Activated CD4-positive, alpha-beta T cell treated with anti-CD3 and anti-CD28 coated beads, Interleukin-2, amount 10 ng/mL, durations not matched to agents 7 days and 5 days (primary cell): ENCODE data around the gene OR2H1. TPM values are rescaled to one million over a fixed set of nuclear protein-coding genes. Genes with fewer than 3 reads are reported as not detected.
A peak's percentile ranks its signal among the peaks of the same experiment; 100 is the strongest.

Experiments
- CTCF ChIA-PET: fragments of 350-600 bp; sonication (Branson Sonifier 250); formaldehyde crosslinking; loops from one replicate; lab custom pipeline; 2021; ENCODE audit warnings: antibody characterized with exemption; lab: Charles Lee
- POLR2A ChIA-PET: fragments of 350-600 bp; sonication (Branson Sonifier 250); formaldehyde crosslinking; loops from one replicate; lab custom pipeline; 2021; ENCODE audit warnings: antibody characterized with exemption; lab: Charles Lee
- DNase-seq: peaks from one replicate; pipeline ENCODE4 v3.0.0-alpha.2; 2020
- H3K27ac Mint-ChIP-seq: one replicate; pipeline ENCODE4 v1.8.0; 2021; ENCODE audit warnings: mild to moderate bottlenecking, moderate library complexity, mixed read lengths
- H3K27me3 Mint-ChIP-seq: one replicate; pipeline ENCODE4 v1.8.0; 2021; ENCODE audit warnings: mixed read lengths
- H3K36me3 Mint-ChIP-seq: one replicate; pipeline ENCODE4 v1.8.0; 2021; ENCODE audit warnings: low read depth, mixed read lengths
- H3K4me1 Mint-ChIP-seq: one replicate; pipeline ENCODE4 v1.8.0; 2021; ENCODE audit warnings: mixed read lengths
- H3K4me3 Mint-ChIP-seq: one replicate; pipeline ENCODE4 v1.8.0; 2021; ENCODE audit warnings: mild to moderate bottlenecking, moderate library complexity, mixed read lengths
- H3K9me3 Mint-ChIP-seq: one replicate; pipeline ENCODE4 v1.8.0; 2021; ENCODE audit warnings: mixed read lengths
- total RNA-seq, 2 experiments: library from RNA; stranded (reverse); gene quantifications; one replicate each; pipeline ENCODE4 v1.2.3, GENCODE V29; 2021

Gene OR2H1
- total RNA-seq, 2 experiments from 2014 or later: not detected

DNA sequence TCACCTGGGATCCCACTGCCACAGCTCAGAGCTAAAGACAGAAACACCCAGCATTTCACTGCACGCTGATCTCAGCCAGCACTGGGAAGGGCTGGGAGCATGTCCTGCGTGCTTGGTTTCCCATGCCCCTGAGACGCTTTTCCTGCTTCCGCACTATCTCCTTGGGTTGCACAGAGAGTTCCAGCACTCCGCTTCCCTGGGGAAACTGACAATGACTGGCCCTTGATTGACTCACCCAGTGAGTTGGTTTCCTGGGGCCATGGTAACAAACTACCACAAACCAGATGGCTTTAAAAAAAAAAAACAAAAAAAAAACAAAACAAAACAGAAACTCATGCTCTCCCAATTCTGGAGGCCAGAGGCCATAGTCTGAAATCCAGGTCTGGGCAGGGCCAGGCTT is 45.6 kb downstream of the OR2H1 start:
- ChIA-PET CTCF (interaction anchor here (1.4 kb wide), 1 partner anchor 12 kb away, joined by 3 read pairs; no protein-coding TSS in a partner anchor), POLR2A (no interaction called here)
- Mint-ChIP-seq H3K9me3 (no peaks in the 10 kb centered on the region), H3K27ac (no peak overlapping the region), H3K27me3 (peaks cover 10% of the 10 kb centered on the region), H3K4me1 (no peaks in the 10 kb centered on the region), H3K36me3 (no peaks in the 10 kb centered on the region), H3K4me3 (no peak overlapping the region)
- no peak for DNase-seq

DNA sequence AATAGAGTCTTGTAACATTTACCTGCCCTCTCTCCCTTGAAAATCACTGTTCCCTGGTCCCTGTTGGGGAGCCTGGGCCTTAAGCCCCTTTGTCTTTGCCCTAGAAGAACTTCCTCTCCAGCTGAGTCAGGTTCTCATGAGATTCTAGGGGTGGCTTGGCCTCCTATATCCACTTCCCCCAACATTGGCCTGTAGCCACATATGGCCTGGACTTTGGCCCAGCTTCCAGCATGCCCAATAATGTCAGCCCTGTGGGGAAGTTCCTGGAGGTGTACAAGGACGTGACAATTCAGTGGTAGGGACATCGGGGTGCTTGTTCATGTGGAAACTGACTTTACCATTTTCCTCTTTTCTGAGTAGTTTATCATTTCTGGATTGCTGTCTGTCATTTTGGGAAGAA is 48.0 kb downstream of the OR2H1 start:
- Mint-ChIP-seq H3K27ac (no peak overlapping the region), H3K27me3 (peaks cover 3% of the 10 kb centered on the region), H3K36me3 (no peaks in the 10 kb centered on the region), H3K9me3 (no peaks in the 10 kb centered on the region), H3K4me1 (peaks cover 1% of the 10 kb centered on the region), H3K4me3 (no peak overlapping the region)
- POLR2A ChIA-PET: no interaction called here
- CTCF ChIA-PET: no interaction called here
- DNase-seq: peak; percentile 3

DNA sequence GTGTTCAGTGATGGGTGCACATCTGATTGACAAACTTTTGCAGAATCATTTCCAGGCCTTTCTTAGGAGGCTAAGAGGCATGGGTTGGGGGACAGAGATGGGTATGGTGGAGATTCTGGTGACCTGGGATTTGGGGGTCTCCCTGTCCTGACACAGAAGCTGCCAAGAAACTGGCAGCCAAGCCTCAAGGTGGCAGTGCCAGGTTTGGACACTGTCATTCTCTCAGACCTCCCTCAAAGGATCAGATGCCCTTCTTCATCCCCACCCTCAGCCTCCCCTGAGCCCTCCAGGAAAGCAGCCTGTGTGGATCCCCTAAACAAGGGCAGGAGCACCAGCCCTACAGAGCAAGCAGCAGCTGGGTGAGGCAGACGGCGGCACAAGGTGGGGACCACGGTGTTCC is 48.9 kb downstream of the OR2H1 start:
- Mint-ChIP-seq H3K9me3 (no peaks in the 10 kb centered on the region), H3K36me3 (no peaks in the 10 kb centered on the region), H3K27me3 (peaks cover 5% of the 10 kb centered on the region), H3K4me3 (no peak overlapping the region), H3K27ac (no peak overlapping the region), H3K4me1 (peaks cover 1% of the 10 kb centered on the region)
- peak; percentile 2 for DNase-seq
- POLR2A ChIA-PET: no interaction called here
- CTCF ChIA-PET: no interaction called here

DNA sequence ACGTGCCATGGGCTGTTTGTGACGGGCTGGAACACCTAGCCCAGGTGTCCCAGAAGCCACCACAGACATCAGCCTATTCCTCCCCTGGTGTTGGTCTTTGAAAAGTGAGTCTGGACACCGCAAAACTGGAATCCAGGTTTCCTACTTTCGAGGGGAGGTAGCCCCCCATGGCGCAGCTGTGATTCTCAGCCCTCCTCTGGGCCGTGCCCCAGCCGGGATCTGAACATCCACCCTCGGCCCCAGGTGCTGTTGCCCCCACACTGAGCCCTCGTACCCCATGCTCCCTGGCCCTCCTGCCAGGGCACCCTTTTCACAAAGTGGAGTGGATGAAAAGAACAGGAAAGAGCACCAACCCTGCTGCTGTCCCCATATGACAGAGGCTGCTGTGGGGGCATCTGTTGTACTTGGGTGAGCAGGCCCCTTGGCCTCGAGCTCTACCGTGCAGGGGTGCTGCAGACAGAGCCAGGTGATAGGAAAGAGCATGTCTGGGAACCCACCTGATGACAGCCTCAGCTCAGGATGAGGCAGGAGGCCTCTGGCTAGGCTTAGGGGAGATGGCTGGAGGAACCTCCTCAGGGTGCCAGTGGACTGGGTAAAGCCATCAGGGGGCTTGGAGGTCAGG is 49.6 kb downstream of the OR2H1 start:
- Mint-ChIP-seq H3K36me3 (no peaks in the 10 kb centered on the region), H3K27me3 (peaks cover 5% of the 10 kb centered on the region), H3K9me3 (no peaks in the 10 kb centered on the region), H3K4me3 (no peak overlapping the region), H3K27ac (no peak overlapping the region), H3K4me1 (peaks cover 1% of the 10 kb centered on the region)
- DNase-seq: peak; percentile 3
- CTCF ChIA-PET: no interaction called here
- POLR2A ChIA-PET: no interaction called here

DNA sequence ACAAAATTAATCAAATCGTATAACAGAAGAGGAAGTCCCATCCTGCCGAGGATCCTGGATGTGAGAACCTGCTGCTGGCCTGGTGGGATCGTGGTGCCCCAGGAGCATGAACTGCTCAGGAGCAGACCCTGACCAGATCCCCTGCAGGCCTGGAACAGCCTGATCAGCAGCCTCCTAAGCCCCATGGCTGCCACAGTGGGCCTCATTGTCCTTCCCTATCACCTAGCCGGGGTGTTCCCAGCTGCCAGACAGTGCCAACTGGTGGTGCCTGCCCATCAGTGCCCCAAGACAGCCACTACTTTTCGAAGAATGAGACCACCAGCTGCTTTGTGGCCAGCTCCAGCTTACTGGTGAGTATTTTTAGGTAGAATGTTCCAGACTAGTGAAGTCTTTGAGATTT is 50.4 kb downstream of the OR2H1 start:
- ChIA-PET CTCF (no interaction called here), POLR2A (no interaction called here)
- H3K36me3 Mint-ChIP-seq: no peaks in the 10 kb centered on the region
- no peak overlapping the region for H3K4me3 Mint-ChIP-seq
- H3K27me3 Mint-ChIP-seq: peaks cover 5% of the 10 kb centered on the region
- no peak overlapping the region for H3K27ac Mint-ChIP-seq
- H3K4me1 Mint-ChIP-seq: peaks cover 1% of the 10 kb centered on the region
- no peaks in the 10 kb centered on the region for H3K9me3 Mint-ChIP-seq
- peak; percentile 2 for DNase-seq

DNA sequence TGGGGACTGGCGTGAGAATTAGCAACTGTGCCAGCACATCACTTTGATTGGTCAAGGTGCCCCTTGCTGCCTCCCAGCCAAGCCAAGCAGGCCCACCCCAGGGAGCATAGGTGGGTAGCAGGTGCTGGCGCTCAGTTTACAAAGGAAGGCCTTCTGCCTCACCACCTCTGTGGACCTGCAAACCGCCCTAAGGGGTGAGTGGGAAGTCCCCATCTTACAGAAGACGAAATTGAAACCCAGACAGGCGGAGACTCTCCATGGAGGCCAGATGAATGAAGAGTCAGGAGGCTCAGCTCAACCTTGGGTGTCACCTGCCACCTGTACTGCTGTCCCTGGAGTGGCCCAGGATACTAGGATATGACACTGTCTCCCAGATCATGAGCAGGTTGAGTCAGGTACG is 52.3 kb downstream of the OR2H1 start:
- peak; percentile 0 for DNase-seq
- H3K4me1 Mint-ChIP-seq: peaks cover 1% of the 10 kb centered on the region
- CTCF ChIA-PET: no interaction called here
- no peak overlapping the region for H3K27ac Mint-ChIP-seq
- no peak overlapping the region for H3K4me3 Mint-ChIP-seq
- H3K27me3 Mint-ChIP-seq: peaks cover 5% of the 10 kb centered on the region
- POLR2A ChIA-PET: no interaction called here
- H3K9me3 Mint-ChIP-seq: no peaks in the 10 kb centered on the region
- H3K36me3 Mint-ChIP-seq: no peaks in the 10 kb centered on the region

DNA sequence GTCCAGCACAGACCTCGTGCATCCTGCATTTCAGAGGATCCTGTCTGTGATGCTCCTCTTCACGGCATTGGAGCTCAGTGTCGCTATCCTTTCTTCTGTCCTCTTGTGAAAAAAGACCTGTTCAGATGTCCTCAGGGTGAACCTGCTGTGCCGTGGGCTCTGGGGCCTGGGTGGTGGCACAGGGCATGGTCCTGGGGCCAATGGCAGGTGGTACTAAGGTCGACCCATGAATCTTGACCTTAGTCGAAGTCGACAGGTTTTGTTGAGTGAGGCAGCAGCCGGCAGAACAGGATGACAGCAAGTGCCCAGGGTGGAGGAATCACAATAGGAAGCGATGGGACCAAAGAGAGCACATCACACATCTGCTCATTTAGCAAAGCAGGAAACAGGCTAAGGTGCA is 52.8 kb downstream of the OR2H1 start:
- no peak overlapping the region for H3K4me3 Mint-ChIP-seq
- no peak for DNase-seq
- no peak overlapping the region for H3K27ac Mint-ChIP-seq
- no peaks in the 10 kb centered on the region for H3K36me3 Mint-ChIP-seq
- peaks cover 7% of the 10 kb centered on the region for H3K27me3 Mint-ChIP-seq
- H3K9me3 Mint-ChIP-seq: no peaks in the 10 kb centered on the region
- ChIA-PET POLR2A (no interaction called here), CTCF (no interaction called here)
- peaks cover 1% of the 10 kb centered on the region for H3K4me1 Mint-ChIP-seq

DNA sequence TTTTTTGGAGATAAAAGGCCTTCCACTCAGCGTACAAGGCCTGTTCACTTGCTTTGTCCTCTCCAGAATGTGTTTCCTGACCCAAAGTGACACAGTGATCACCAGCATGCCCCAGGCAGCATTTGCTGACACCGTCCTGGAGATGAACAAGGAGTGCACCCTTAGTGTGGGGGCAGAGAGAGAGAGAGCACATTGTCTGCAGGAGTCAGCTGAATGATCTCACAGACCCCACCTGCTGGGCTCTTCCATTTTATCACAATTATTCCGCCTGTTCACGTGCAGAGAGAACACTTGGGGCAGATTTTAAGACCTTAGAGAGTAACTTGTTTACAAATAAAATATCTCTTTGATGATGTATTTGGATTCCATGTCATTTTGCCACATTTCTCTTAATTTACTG is 53.2 kb downstream of the OR2H1 start:
- Mint-ChIP-seq H3K27ac (no peak overlapping the region), H3K27me3 (peaks cover 5% of the 10 kb centered on the region), H3K4me3 (no peak overlapping the region), H3K9me3 (no peaks in the 10 kb centered on the region), H3K4me1 (peaks cover 3% of the 10 kb centered on the region), H3K36me3 (no peaks in the 10 kb centered on the region)
- ChIA-PET POLR2A (no interaction called here), CTCF (no interaction called here)
- DNase-seq: no peak

DNA sequence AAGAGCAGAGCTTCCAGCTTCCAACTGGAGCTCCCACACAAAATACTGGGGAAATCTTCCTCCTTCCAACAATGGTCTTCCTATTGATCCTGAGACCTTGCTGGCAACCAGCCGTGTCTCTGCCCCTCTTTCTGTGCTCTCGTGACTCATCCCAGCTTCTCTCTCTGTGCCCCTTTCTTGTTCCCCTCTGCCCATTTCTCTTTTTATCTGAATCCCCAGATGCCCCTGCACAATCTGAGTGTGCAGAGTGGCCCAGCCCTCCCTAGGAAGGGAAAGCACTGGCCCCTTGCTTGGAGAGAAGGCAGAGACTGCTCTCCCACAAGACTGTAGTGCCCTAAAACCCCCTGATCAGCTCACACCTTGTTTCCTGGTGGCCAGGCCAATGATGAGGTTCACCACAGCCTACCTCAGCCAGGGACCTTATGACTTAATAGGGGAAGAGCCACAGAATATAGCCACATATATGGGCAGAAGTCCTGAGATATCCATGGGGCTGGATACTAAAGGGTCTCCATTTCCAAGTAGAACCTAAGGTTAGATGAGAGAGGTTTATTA is 53.9 kb downstream of the OR2H1 start:
- no peaks in the 10 kb centered on the region for H3K36me3 Mint-ChIP-seq
- ChIA-PET POLR2A (no interaction called here), CTCF (no interaction called here)
- no peak for DNase-seq
- H3K27ac Mint-ChIP-seq: no peak overlapping the region
- H3K4me3 Mint-ChIP-seq: no peak overlapping the region
- peaks cover 5% of the 10 kb centered on the region for H3K4me1 Mint-ChIP-seq
- peaks cover 5% of the 10 kb centered on the region for H3K27me3 Mint-ChIP-seq
- no peaks in the 10 kb centered on the region for H3K9me3 Mint-ChIP-seq

Other genes with a start within 250 kb of the OR2H1 start
- not detected for gene OR14J1, start 155.5 kb upstream of the OR2H1 start, total RNA-seq
- not detected for gene OR5V1, start 88.3 kb upstream of the OR2H1 start, total RNA-seq
- gene OR12D3, start 81.9 kb upstream of the OR2H1 start, total RNA-seq: not detected
- not detected for gene OR12D2, start 61.5 kb upstream of the OR2H1 start, total RNA-seq
- not detected for gene OR12D1, start 42.2 kb upstream of the OR2H1 start, total RNA-seq
- not detected for gene OR10C1, start 17.8 kb upstream of the OR2H1 start, total RNA-seq
- gene OR11A1, start 84 bp upstream of the OR2H1 start, total RNA-seq: not detected
- gene MAS1L, start 30.8 kb downstream of the OR2H1 start, total RNA-seq: not detected
- under 1 TPM; 0.37 to 0.42 TPM for gene UBD, start 102.6 kb downstream of the OR2H1 start, total RNA-seq
- not detected for gene OR2H2, start 128.0 kb downstream of the OR2H1 start, total RNA-seq
- 10 to 100 TPM; 48.5 to 50.5 TPM for gene GABBR1, start 176.0 kb downstream of the OR2H1 start, total RNA-seq
- gene MOG, start 199.9 kb downstream of the OR2H1 start, total RNA-seq: not detected
- gene ZFP57, start 224.0 kb downstream of the OR2H1 start, total RNA-seq: not detected